Central memory CD8-positive, alpha-beta T cell (primary cell): Measurements from ENCODE around the gene NOL4L.
A peak's percentile ranks its signal among the peaks of the same experiment; 100 is the strongest.

Experiments
- ATAC-seq: fragments of 150-1000 bp; cut with Tn5 transposase; replicated peaks from 2 replicates; pipeline ENCODE4 v1.10.0; 2022; ENCODE audit warnings: mild to moderate bottlenecking, moderate FRiP score, moderate number of reproducible peaks; ENCODE audit not compliant: poor library complexity, severe bottlenecking; ENCODE audit errors: extremely low read depth
- DNase-seq, 2 donors: peaks; one replicate each; pipeline ENCODE4 v3.0.0; 2021; ENCODE audit warnings: low spot score in 2 of 2
- H3K27ac Mint-ChIP-seq: one replicate; pipeline ENCODE4 v1.8.0; 2022; ENCODE audit warnings: low read depth, mild to moderate bottlenecking, moderate library complexity, mixed read lengths
- H3K27me3 Mint-ChIP-seq: one replicate; pipeline ENCODE4 v1.8.0; 2022; ENCODE audit warnings: mixed read lengths
- H3K36me3 Mint-ChIP-seq: one replicate; pipeline ENCODE4 v1.8.0; 2022; ENCODE audit warnings: mild to moderate bottlenecking, moderate library complexity, mixed read lengths; ENCODE audit not compliant: insufficient read depth
- H3K4me1 Mint-ChIP-seq: one replicate; pipeline ENCODE4 v1.8.0; 2022; ENCODE audit warnings: mixed read lengths
- H3K4me3 Mint-ChIP-seq: one replicate; pipeline ENCODE4 v1.8.0; 2022; ENCODE audit warnings: mild to moderate bottlenecking, moderate library complexity, mixed read lengths
- H3K9me3 Mint-ChIP-seq: one replicate; pipeline ENCODE4 v1.8.0; 2022; ENCODE audit warnings: mixed read lengths

NOL4L gene

GRCh38 chr20:32565735-32566032 is 19.4 kb downstream of the NOL4L start:
- H3K36me3 Mint-ChIP-seq: peaks cover 2% of the 10 kb centered on the region
- DNase-seq (no peak), ATAC-seq (no peak)
- H3K27ac Mint-ChIP-seq: peak overlapping the region; percentile 81
- no peaks in the 10 kb centered on the region for H3K27me3 Mint-ChIP-seq
- H3K4me1 Mint-ChIP-seq: peaks cover 56% of the 10 kb centered on the region
- no peaks in the 10 kb centered on the region for H3K9me3 Mint-ChIP-seq
- H3K4me3 Mint-ChIP-seq: no peak overlapping the region

- Mint-ChIP-seq H3K4me3 (no peak overlapping the region), H3K9me3 (no peaks in the 10 kb centered on the region), H3K36me3 (peaks cover 2% of the 10 kb centered on the region), H3K27me3 (no peaks in the 10 kb centered on the region), H3K4me1 (peaks cover 61% of the 10 kb centered on the region), H3K27ac (peak overlapping the region; percentile 81)
- DNase-seq (no peak), ATAC-seq (no peak)
Measured at GRCh38 chr20:32564921-32565734, 20.0 kb downstream of the NOL4L start.

GRCh38 chr20:32564440-32564839 is 20.7 kb downstream of the NOL4L start:
- Mint-ChIP-seq H3K4me3 (no peak overlapping the region), H3K9me3 (no peaks in the 10 kb centered on the region), H3K27ac (no peak overlapping the region), H3K36me3 (peaks cover 2% of the 10 kb centered on the region), H3K4me1 (peaks cover 61% of the 10 kb centered on the region), H3K27me3 (no peaks in the 10 kb centered on the region)
- ATAC-seq: no peak
- no peak for DNase-seq

- no peak for DNase-seq
- Mint-ChIP-seq H3K4me3 (no peak overlapping the region), H3K36me3 (no peaks in the 10 kb centered on the region), H3K9me3 (no peaks in the 10 kb centered on the region), H3K27ac (no peak overlapping the region), H3K27me3 (no peaks in the 10 kb centered on the region), H3K4me1 (peaks cover 58% of the 10 kb centered on the region)
- ATAC-seq: no peak
Measured at GRCh38 chr20:32563311-32564272, 21.5 kb downstream of the NOL4L start.

- H3K36me3 Mint-ChIP-seq: no peaks in the 10 kb centered on the region
- H3K27ac Mint-ChIP-seq: peak overlapping the region; percentile 78
Measured at GRCh38 chr20:32562495-32562911, 22.6 kb downstream of the NOL4L start.

GRCh38 chr20:32560989-32561830 is 23.9 kb downstream of the NOL4L start:
- ATAC-seq (no peak), DNase-seq (no peak)
- H3K4me1 Mint-ChIP-seq: peaks cover 50% of the 10 kb centered on the region
- H3K4me3 Mint-ChIP-seq: no peak overlapping the region
- peak overlapping the region; percentile 79 for H3K27ac Mint-ChIP-seq
- no peaks in the 10 kb centered on the region for H3K27me3 Mint-ChIP-seq
- no peaks in the 10 kb centered on the region for H3K9me3 Mint-ChIP-seq
- H3K36me3 Mint-ChIP-seq: peaks cover 2% of the 10 kb centered on the region

More at GRCh38 chr20:32562495-32562911, 22.6 kb downstream of the NOL4L start:
- peaks cover 55% of the 10 kb centered on the region for H3K4me1 Mint-ChIP-seq
- peak overlapping the region; percentile 45 for H3K4me3 Mint-ChIP-seq
- no peaks in the 10 kb centered on the region for H3K9me3 Mint-ChIP-seq
- DNase-seq: no peak
- no peak for ATAC-seq
- H3K27me3 Mint-ChIP-seq: no peaks in the 10 kb centered on the region

- H3K36me3 Mint-ChIP-seq: peaks cover 3% of the 10 kb centered on the region
- H3K4me3 Mint-ChIP-seq: peak overlapping the region; percentile 42
- H3K27ac Mint-ChIP-seq: peak overlapping the region; percentile 79
- DNase-seq: no peak
- no peak for ATAC-seq
- H3K27me3 Mint-ChIP-seq: no peaks in the 10 kb centered on the region
- H3K4me1 Mint-ChIP-seq: peaks cover 53% of the 10 kb centered on the region
- no peaks in the 10 kb centered on the region for H3K9me3 Mint-ChIP-seq
Measured at GRCh38 chr20:32560482-32560988, 24.6 kb downstream of the NOL4L start.

GRCh38 chr20:32559753-32560380 is 25.3 kb downstream of the NOL4L start:
- DNase-seq (no peak), ATAC-seq (no peak)
- Mint-ChIP-seq H3K4me3 (no peak overlapping the region), H3K36me3 (peaks cover 3% of the 10 kb centered on the region), H3K9me3 (no peaks in the 10 kb centered on the region), H3K27me3 (no peaks in the 10 kb centered on the region), H3K4me1 (peaks cover 55% of the 10 kb centered on the region), H3K27ac (peak overlapping the region; percentile 79)

- Mint-ChIP-seq H3K27ac (no peak overlapping the region), H3K4me3 (no peak overlapping the region), H3K36me3 (peaks cover 3% of the 10 kb centered on the region), H3K27me3 (no peaks in the 10 kb centered on the region), H3K9me3 (no peaks in the 10 kb centered on the region), H3K4me1 (peaks cover 61% of the 10 kb centered on the region)
- ATAC-seq (no peak), DNase-seq (no peak)
Measured at GRCh38 chr20:32559205-32559752, 25.9 kb downstream of the NOL4L start.

- H3K4me1 Mint-ChIP-seq: peaks cover 65% of the 10 kb centered on the region
- H3K9me3 Mint-ChIP-seq: no peaks in the 10 kb centered on the region
- no peak for DNase-seq
- H3K27me3 Mint-ChIP-seq: no peaks in the 10 kb centered on the region
- ATAC-seq: no peak
- peaks cover 3% of the 10 kb centered on the region for H3K36me3 Mint-ChIP-seq
- H3K4me3 Mint-ChIP-seq: no peak overlapping the region
- no peak overlapping the region for H3K27ac Mint-ChIP-seq
Measured at GRCh38 chr20:32558526-32558925, 26.6 kb downstream of the NOL4L start.

GRCh38 chr20:32557319-32557718 is 27.8 kb downstream of the NOL4L start:
- DNase-seq (no peak), ATAC-seq (no peak)
- Mint-ChIP-seq H3K36me3 (peaks cover 3% of the 10 kb centered on the region), H3K4me1 (peaks cover 65% of the 10 kb centered on the region), H3K9me3 (no peaks in the 10 kb centered on the region), H3K27me3 (no peaks in the 10 kb centered on the region), H3K27ac (peak overlapping the region; percentile 70), H3K4me3 (no peak overlapping the region)
